B cell (primary cell): ENCODE data around the gene MET. TPM values are rescaled to one million over a fixed set of nuclear protein-coding genes. Genes with fewer than 3 reads are reported as not detected.
"Not testable (repeated sequence)": the region's sequence is repeated elsewhere in the genome, so short reads cannot be mapped to it uniquely, and the experiment has no call there.

Experiments used
- ATAC-seq: fragments of 200-7000 bp; cut with Tn5 transposase; one replicate; pipeline ENCODE4 v1.10.0; 2021; ENCODE audit warnings: low read depth, mild to moderate bottlenecking, moderate number of reproducible peaks, moderate library complexity
- CTCF ChIA-PET: fragments of 350-600 bp; sonication (Branson Sonifier 250); formaldehyde crosslinking; loops from one replicate; lab custom pipeline; 2021; ENCODE audit warnings: antibody characterized with exemption, inconsistent platforms; lab: Charles Lee
- POLR2A ChIA-PET: fragments of 350-600 bp; sonication (Branson Sonifier 250); formaldehyde crosslinking; loops from one replicate; lab custom pipeline; 2021; ENCODE audit warnings: antibody characterized with exemption; lab: Charles Lee
- DNase-seq: peaks from one replicate; pipeline ENCODE4 v3.0.0; 2013
- H2AFZ ChIP-seq: 2 replicates; pipeline ENCODE4 v1.6.1; 2012; ENCODE audit warnings: mild to moderate bottlenecking, low read depth, low read length; ENCODE audit not compliant: insufficient read depth, poor library complexity, severe bottlenecking
- H3K27ac ChIP-seq, 2 donors: 1 replicate in 1 of 2; 2 replicates in 1 of 2; pipeline ENCODE4 v1.5.1; 2012 to 2013; ENCODE audit warnings: low read length in 2 of 2, mild to moderate bottlenecking in 2 of 2, moderate library complexity in 1 of 2
- H3K27me3 ChIP-seq, 4 experiments: fragments of 200-600 bp in 1 of 4; sonication (generic) in 1 of 4; replicated peaks in 1 of 4; 1 replicate in 2 of 4; 2 replicates in 2 of 4; pipeline versions ENCODE4 v1.6.1 to v1.7.0; 2013 to 2016; ENCODE audit warnings: low read length in 3 of 4, mild to moderate bottlenecking in 2 of 4, mixed read lengths in 1 of 4, moderate library complexity in 1 of 4; ENCODE audit not compliant: insufficient read depth in 4 of 4, control insufficient read depth in 3 of 4; ENCODE audit errors: control extremely low read depth in 1 of 4
- H3K36me3 ChIP-seq, 2 experiments: replicated peaks in 1 of 2; 1 replicate in 1 of 2; 2 replicates in 1 of 2; pipeline versions ENCODE4 v1.6.1 to v1.7.1; 2013; ENCODE audit warnings: low read length in 1 of 2; ENCODE audit not compliant: insufficient read depth in 2 of 2, control insufficient read depth in 1 of 2; ENCODE audit errors: control extremely low read depth in 1 of 2, extremely low read depth in 1 of 2
- H3K4me1 ChIP-seq, 2 donors: fragments of 200-600 bp in 1 of 2; sonication (generic) in 1 of 2; 1 replicate in 1 of 2; 2 replicates in 1 of 2; pipeline versions ENCODE4 v1.5.1 to v1.6.1; 2013 to 2017; ENCODE audit warnings: low read length in 2 of 2; ENCODE audit not compliant: control insufficient read depth in 2 of 2, insufficient read depth in 2 of 2
- H3K4me2 ChIP-seq: replicated peaks from 2 replicates; pipeline ENCODE3; 2012; ENCODE audit warnings: mild to moderate bottlenecking, low read depth, low read length; ENCODE audit not compliant: poor library complexity, severe bottlenecking
- H3K4me3 ChIP-seq, 5 experiments: fragments of 200-600 bp in 1 of 5; sonication (generic) in 1 of 5; 1 replicate in 3 of 5; 2 replicates in 2 of 5; pipeline versions ENCODE4 v1.5.1 to v1.7.0; 2011 to 2016; ENCODE audit warnings: low read length in 4 of 5, mild to moderate bottlenecking in 4 of 5, low read depth in 2 of 5, control low read depth in 1 of 5, moderate library complexity in 1 of 5; ENCODE audit not compliant: insufficient read depth in 1 of 5; ENCODE audit errors: control extremely low read depth in 1 of 5, extremely low read depth in 1 of 5
- H3K79me2 ChIP-seq: fragments of 200-600 bp; sonication (generic); one replicate; pipeline ENCODE4 v1.6.0; 2016; ENCODE audit warnings: low read length; ENCODE audit not compliant: control insufficient read depth, insufficient read depth
- H3K9ac ChIP-seq: fragments of 200-600 bp; sonication (generic); 2 replicates; pipeline ENCODE4 v1.6.1; 2017; ENCODE audit warnings: mild to moderate bottlenecking, low read length, moderate library complexity
- H3K9me3 ChIP-seq, 3 donors: one replicate each; pipeline versions ENCODE4 v1.6.1 to v1.7.1; 2013; ENCODE audit warnings: low read length in 2 of 3; ENCODE audit not compliant: control insufficient read depth in 2 of 3, insufficient read depth in 1 of 3; ENCODE audit errors: control extremely low read depth in 1 of 3
- H4K20me1 ChIP-seq: 2 replicates; pipeline ENCODE4 v1.6.0; 2012; ENCODE audit warnings: mild to moderate bottlenecking, low read length; ENCODE audit not compliant: insufficient read depth, control insufficient read depth, poor library complexity, severe bottlenecking
- H3K27ac Mint-ChIP-seq: one replicate; pipeline ENCODE4 v1.8.0; 2021; ENCODE audit warnings: mixed read lengths
- H3K27me3 Mint-ChIP-seq: one replicate; pipeline ENCODE4 v1.8.0; 2021; ENCODE audit warnings: mixed read lengths
- H3K4me1 Mint-ChIP-seq: one replicate; pipeline ENCODE4 v1.8.0; 2021; ENCODE audit warnings: mixed read lengths
- H3K4me3 Mint-ChIP-seq: one replicate; pipeline ENCODE4 v1.8.0; 2021; ENCODE audit warnings: mixed read lengths
- H3K9me3 Mint-ChIP-seq: one replicate; pipeline ENCODE4 v1.8.0; 2022; ENCODE audit warnings: mixed read lengths; ENCODE audit not compliant: insufficient read depth
- CTCF ChIP-seq: fragments of 200-600 bp; IDR thresholded peaks from one replicate; pipeline ENCODE4 v1.8.0; 2022; ENCODE audit warnings: antibody characterized with exemption, mild to moderate bottlenecking
- EZH2 ChIP-seq: IDR thresholded peaks from 2 replicates; pipeline ENCODE4 v1.6.1; 2012; ENCODE audit warnings: borderline replicate concordance, low read depth, mild to moderate bottlenecking, moderate library complexity, low read length; ENCODE audit not compliant: insufficient read depth, poor library complexity, severe bottlenecking
- WGBS: methylation state at CpG from one replicate; pipeline ENCODE4 v1.1.5; 2013; ENCODE audit warnings: missing lambda C conversion rate; ENCODE audit not compliant: insufficient coverage; 5-methylcytosine and 5-hydroxymethylcytosine counted together
- intact Hi-C: fragments of 100-400 bp; cut with micrococcal nuclease; formaldehyde crosslinking; loops from one replicate; pipeline ENCODE4 v1.10.0; 2022
- polyA plus RNA-seq: library from polyadenylated mRNA; depleted of rRNA; stranded (reverse); fragments of >200 nt; gene quantifications from 2 replicates; pipeline ENCODE4 v1.2.3, GENCODE V29; 2012
- total RNA-seq, 2 donors: library from RNA; stranded (reverse); fragments of 120-200 nt in 1 of 2; gene quantifications; 1 replicate in 1 of 2; 2 replicates in 1 of 2; pipeline versions ENCODE4 v1.2.3 to v1.2.4, GENCODE V29; 2013 to 2022

The MET gene
- total and polyA plus RNA-seq, 2 donors (not counting 1 experiment from before 2014, with no cell fraction given) = 0.03 to 0.59 TPM

- Mint-ChIP-seq H3K9me3 (no peaks in the 10 kb centered on the region), H3K4me3 (no peak overlapping the region), H3K27me3 (peaks cover 16% of the 10 kb centered on the region), H3K27ac (no peak overlapping the region), H3K4me1 (no peaks in the 10 kb centered on the region)
- CTCF ChIA-PET = interaction anchor here (1.0 to 2.8 kb wide), 5 partner anchors 8 to 555 kb away, joined by 3 to 14 read pairs (median 4); no protein-coding TSS in a partner anchor
- ATAC-seq (no peak), DNase-seq (no peak)
- TF ChIP-seq EZH2 (no peak), CTCF (no peak)
- 38% methylated on average over 1 of the region's 3 CpGs for WGBS
- no peak overlapping the region for H3K4me3 ChIP-seq
- no peak overlapping the region for H3K27ac ChIP-seq
- H3K9me3 ChIP-seq = no peaks in the 10 kb centered on the region
- H3K4me2 ChIP-seq = no peak overlapping the region
- H3K36me3 ChIP-seq = no peaks in the 10 kb centered on the region
- no peak overlapping the region for H2AFZ ChIP-seq
- intact Hi-C loops = no loop called here
- no peaks in the 10 kb centered on the region for H3K4me1 ChIP-seq
- no peak overlapping the region for H3K9ac ChIP-seq
- POLR2A ChIA-PET = no interaction called here
- no peaks in the 10 kb centered on the region for H4K20me1 ChIP-seq
- peaks cover 0 to 4% (median 1%) of the 10 kb centered on the region in 4 experiments for H3K27me3 ChIP-seq
- no peaks in the 10 kb centered on the region for H3K79me2 ChIP-seq
These were observed 143.0 kb downstream of the MET start for GRCh38 chr7:116815041-116815440.

GRCh38 chr7:116820149-116820548, 148.2 kb downstream of the MET start:
- Mint-ChIP-seq H3K9me3 (peaks cover 3% of the 10 kb centered on the region), H3K4me3 (no peak overlapping the region), H3K27me3 (peaks cover 23% of the 10 kb centered on the region), H3K27ac (no peak overlapping the region), H3K4me1 (peaks cover 7% of the 10 kb centered on the region)
- H3K4me3 ChIP-seq = no peak overlapping the region
- intact Hi-C loops = no loop called here
- no peak for ATAC-seq
- ChIA-PET CTCF (interaction anchor here (3.1 kb wide), 1 partner anchor 9 kb away, joined by 13 read pairs; no protein-coding TSS in a partner anchor), POLR2A (no interaction called here)
- no peaks in the 10 kb centered on the region for H3K79me2 ChIP-seq
- peaks cover 0 to under 1% (median 0%) of the 10 kb centered on the region in 4 experiments for H3K27me3 ChIP-seq
- no peak overlapping the region for H3K27ac ChIP-seq
- no peak overlapping the region for H3K4me2 ChIP-seq
- WGBS = 100% methylated on average over 1 of the region's 3 CpGs
- no peak overlapping the region for H2AFZ ChIP-seq
- DNase-seq = no peak
- TF ChIP-seq CTCF (no peak), EZH2 (no peak)
- peaks cover 0 to 2% (median 0%) of the 10 kb centered on the region in 3 donors for H3K9me3 ChIP-seq
- peaks cover 0 to 7% of the 10 kb centered on the region in 2 donors for H3K4me1 ChIP-seq
- no peaks in the 10 kb centered on the region for H4K20me1 ChIP-seq
- no peak overlapping the region for H3K9ac ChIP-seq
- H3K36me3 ChIP-seq = no peaks in the 10 kb centered on the region

- H2AFZ ChIP-seq, H3K4me1 ChIP-seq, H3K27ac Mint-ChIP-seq, H3K9me3 Mint-ChIP-seq, H3K79me2 ChIP-seq, H3K4me3 ChIP-seq, H3K4me2 ChIP-seq, H4K20me1 ChIP-seq, H3K36me3 ChIP-seq, POLR2A ChIA-PET, ATAC-seq, H3K4me1 Mint-ChIP-seq, DNase-seq, H3K27me3 ChIP-seq, H3K9ac ChIP-seq, CTCF ChIA-PET, intact Hi-C loops, H3K9me3 ChIP-seq, H3K4me3 Mint-ChIP-seq, H3K27ac ChIP-seq: not testable (repeated sequence)
- H3K27me3 Mint-ChIP-seq = peaks cover 30% of the 10 kb centered on the region
- no CpG with 5 or more reads among the region's 4 CpGs for WGBS
These were observed 149.7 kb downstream of the MET start for GRCh38 chr7:116821647-116822046.
